GM13976 (cell line): ENCODE results near the gene ZFY.

Experiments
- DNase-seq: peaks from one replicate; pipeline ENCODE4 v3.0.0; 2012; ENCODE audit warnings: low spot score
- in situ Hi-C: fragments of 300-500 bp; cut with MboI; formaldehyde crosslinking; loops from one replicate; pipeline ENCODE4 v1.12.0; 2022; ENCODE audit warnings: low sequenced_read_pairs, mixed read lengths, inconsistent platforms; ENCODE audit not compliant: unreplicated experiment
- TF ChIP-seq, protein P1 (sequence below): IDR thresholded peaks from 2 replicates; pipeline ENCODE4 v1.5.1; 2012; ENCODE audit warnings: borderline replicate concordance, mild to moderate bottlenecking; ENCODE audit not compliant: insufficient read depth; ENCODE audit errors: extremely low read depth, missing control alignments, control extremely low read depth

The ZFY gene

DNA sequence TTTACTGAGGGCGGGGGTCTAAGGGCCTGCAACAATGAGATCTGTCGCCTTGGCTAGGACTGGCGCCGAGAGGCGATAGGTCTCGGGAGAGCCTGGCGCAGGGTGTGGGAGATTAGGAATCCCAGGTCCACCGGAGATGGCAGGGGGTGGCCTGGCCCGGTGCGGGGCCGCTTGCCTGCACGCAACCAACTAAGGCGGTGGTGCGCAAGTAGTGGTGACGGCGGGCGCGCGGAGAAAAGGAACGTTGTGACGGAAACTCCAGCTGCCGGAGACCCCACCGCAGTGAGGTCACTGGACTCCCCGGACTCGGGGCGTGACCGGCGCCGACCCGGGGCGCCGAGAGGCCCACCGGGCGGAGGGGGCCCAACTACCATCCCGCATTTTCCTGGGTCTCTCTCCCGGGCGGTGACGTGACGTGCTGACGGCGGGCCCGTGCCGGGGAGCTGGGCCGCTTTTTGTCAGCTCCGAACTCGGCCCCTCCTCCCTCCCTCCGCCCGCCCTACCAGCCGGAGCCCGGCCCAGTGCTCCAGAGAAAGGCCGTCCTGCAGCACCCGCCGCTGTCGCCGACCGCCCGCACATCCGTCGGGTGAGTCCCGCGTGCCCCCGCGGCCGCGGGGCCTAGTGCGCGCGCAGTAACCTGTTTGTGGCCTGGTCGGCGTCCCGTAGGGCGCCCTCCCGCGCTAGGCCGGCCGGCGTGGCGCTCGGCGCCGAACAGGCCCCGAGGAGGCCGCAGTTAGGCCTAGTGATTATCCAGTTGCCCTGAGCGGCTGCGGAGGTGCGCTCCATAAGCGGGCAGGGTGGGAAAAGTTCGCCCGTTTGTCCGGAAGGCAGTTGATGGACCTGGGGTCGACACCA lies at the start of gene ZFY:
ZFY (plus strand) TSS at position 521 of the 855 bp plus-strand sequence. CDS start 18,556 bp downstream, outside the sequence.
- DNase-seq: peak; percentile 32
- in situ Hi-C loops: no loop called here
- TF ChIP-seq, protein P1, sequence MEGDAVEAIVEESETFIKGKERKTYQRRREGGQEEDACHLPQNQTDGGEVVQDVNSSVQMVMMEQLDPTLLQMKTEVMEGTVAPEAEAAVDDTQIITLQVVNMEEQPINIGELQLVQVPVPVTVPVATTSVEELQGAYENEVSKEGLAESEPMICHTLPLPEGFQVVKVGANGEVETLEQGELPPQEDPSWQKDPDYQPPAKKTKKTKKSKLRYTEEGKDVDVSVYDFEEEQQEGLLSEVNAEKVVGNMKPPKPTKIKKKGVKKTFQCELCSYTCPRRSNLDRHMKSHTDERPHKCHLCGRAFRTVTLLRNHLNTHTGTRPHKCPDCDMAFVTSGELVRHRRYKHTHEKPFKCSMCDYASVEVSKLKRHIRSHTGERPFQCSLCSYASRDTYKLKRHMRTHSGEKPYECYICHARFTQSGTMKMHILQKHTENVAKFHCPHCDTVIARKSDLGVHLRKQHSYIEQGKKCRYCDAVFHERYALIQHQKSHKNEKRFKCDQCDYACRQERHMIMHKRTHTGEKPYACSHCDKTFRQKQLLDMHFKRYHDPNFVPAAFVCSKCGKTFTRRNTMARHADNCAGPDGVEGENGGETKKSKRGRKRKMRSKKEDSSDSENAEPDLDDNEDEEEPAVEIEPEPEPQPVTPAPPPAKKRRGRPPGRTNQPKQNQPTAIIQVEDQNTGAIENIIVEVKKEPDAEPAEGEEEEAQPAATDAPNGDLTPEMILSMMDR: no peak

DNA sequence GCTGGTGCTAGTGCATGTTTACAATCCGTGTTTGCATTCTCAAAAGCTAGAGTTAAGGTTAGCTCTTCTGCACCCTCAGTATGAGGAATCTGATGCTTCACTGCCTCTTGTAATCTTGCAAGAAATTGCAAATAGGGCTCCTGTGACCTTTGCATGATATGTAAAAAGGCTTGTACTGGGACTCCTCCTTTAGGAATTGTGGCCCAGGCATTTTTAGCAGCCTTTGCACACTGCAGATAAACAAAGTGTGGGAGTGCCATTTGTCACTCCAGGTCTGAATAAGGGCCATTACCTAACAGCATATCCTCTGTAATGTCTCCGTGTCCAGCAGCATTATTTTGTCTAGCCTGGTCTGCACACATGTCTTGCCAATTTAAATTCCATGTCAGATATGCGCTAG lies 49.3 kb upstream of the ZFY start:
- DNase-seq: no peak
- in situ Hi-C loops: no loop called here
- TF ChIP-seq, protein P1: no peak

DNA sequence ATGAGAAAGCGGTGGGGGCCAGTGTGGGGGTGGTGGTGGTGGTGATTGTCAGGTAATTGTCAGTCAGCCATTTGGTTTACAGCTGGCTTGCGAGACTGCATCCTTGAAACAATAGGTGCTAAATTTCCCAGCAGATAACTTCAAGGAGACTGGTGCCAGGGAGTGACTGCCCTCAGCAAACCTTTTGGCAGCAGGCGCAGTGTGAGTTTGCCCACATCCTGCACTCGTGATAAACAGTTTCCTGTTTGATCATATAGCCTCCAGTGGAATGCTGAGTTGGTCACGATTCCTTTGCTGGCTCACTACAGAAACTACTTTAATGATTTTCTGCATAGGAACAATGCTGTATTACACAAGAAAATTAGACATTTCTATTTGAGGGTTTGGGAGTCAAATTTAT lies 47.8 kb upstream of the ZFY start:
- TF ChIP-seq, protein P1: no peak
- no peak for DNase-seq
- in situ Hi-C loops: no loop called here

DNA sequence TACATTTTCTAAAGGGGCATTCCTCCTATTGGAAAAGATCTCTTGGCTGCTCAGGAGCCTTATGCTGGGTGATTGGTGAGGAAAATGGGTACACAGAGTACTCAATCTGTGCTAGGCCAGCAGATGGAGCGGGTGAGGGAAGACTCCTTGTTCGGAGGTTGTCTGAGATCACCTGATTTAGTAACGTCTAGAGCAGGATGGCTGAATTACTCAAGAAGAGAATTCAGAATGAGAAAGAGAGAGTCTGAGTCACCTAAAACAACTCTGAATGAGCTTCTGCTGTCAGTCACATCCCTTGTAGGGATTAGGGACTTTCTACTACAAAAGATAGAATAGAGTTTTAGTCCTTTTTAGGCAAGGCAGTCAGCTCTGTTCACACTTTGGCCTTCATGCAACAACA lies 47.2 kb upstream of the ZFY start:
- in situ Hi-C loops: no loop called here
- TF ChIP-seq, protein P1: no peak
- peak; percentile 6 for DNase-seq

DNA sequence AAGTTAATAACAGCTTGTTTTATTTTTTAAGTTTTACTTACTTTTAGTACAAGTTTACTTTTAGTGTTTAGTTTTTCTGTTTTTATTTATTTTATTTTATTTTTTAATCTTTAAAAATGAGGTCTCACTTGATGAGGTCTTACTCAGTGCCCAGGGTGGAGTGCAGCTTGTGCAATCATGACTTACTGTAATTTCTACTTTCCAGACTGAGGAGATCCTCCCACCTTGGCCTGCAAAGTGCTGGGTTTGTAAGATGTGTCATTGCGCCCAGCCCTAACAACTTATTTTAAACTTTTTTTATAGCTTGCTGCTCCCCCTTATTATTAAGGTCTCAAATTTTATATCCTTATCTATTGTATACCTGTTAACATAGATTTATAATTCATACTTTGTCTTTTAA lies 41.7 kb upstream of the ZFY start:
- TF ChIP-seq, protein P1: no peak
- in situ Hi-C loops: no loop called here
- no peak for DNase-seq

DNA sequence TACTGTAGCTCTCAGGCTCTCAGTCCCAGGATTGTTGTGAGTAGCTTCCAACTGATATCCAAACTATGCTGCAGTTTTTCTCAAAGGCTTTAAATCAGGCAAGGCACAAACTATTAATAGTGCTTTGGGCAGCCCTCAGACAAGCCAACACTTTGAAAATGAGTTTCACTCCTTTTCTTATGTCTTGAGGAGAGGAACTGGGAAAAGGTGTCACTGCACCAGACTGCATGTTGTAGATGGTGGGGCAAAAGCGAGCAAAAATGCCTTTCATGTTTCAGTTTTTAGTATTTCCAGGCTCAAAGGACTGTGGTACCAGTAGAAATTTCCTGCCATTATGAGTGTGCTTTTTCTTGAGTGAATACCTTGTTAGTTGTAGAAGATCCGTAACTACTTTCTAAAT lies 39.1 kb upstream of the ZFY start:
- TF ChIP-seq, protein P1: no peak
- in situ Hi-C loops: no loop called here
- DNase-seq: no peak
